Testis (tissue), 3 donors: Measurements from ENCODE around the gene MEIS2. TPM values are rescaled to one million over a fixed set of nuclear protein-coding genes. Genes with fewer than 3 reads are reported as not detected.

Experiments
- DNase-seq: peaks from one replicate; pipeline ENCODE4 v3.0.0-alpha.2; 2019
- H3K27ac ChIP-seq, 2 donors: fragments of 200-600 bp; sonication (generic); one replicate each; pipeline ENCODE4 v1.5.1; 2019
- H3K27me3 ChIP-seq: fragments of 200-600 bp; sonication (generic); one replicate; pipeline ENCODE4 v1.5.1; 2019
- H3K36me3 ChIP-seq: fragments of 200-600 bp; sonication (generic); one replicate; pipeline ENCODE4 v1.5.1; 2017; ENCODE audit warnings: low read depth; ENCODE audit errors: missing control alignments
- H3K4me1 ChIP-seq: fragments of 200-600 bp; sonication (generic); one replicate; pipeline ENCODE4 v1.5.1; 2019
- H3K4me3 ChIP-seq, 2 donors: fragments of 200-600 bp; sonication (generic); one replicate each; pipeline ENCODE4 v1.5.1; 2017 to 2019
- H3K9me3 ChIP-seq: fragments of 200-600 bp; sonication (generic); one replicate; pipeline ENCODE4 v1.5.1; 2017
- POLR2A ChIP-seq: fragments of 450-650 bp; IDR thresholded peaks from one replicate; pipeline ENCODE4 v1.6.1; 2017; ENCODE audit warnings: antibody characterized with exemption, mild to moderate bottlenecking, moderate library complexity
- WGBS, 2 donors: methylation state at CpG; one replicate each; pipeline ENCODE4 v1.1.5; 2018; 5-methylcytosine and 5-hydroxymethylcytosine counted together
- intact Hi-C: fragments of 100-400 bp; cut with DNase I; formaldehyde crosslinking; loops from one replicate; pipeline ENCODE4 v1.15.1; 2023; ENCODE audit warnings: low total_unique reads
- polyA plus RNA-seq: library from polyadenylated mRNA; stranded (reverse); fragments of 350-450 nt; fragmentation: Illumina TruSeq; extraction: RNeasy Lipid Tissue Mini Kit (QIAGEN cat#74804); gene quantifications from one replicate; pipeline ENCODE4 v1.2.3, GENCODE V29; 2014; ENCODE audit warnings: low read depth, low replicate concordance; ENCODE audit not compliant: insufficient read depth
- total RNA-seq, 2 donors: library from RNA; depleted of rRNA; stranded (reverse); fragments of >200 nt; gene quantifications; one replicate each; pipeline ENCODE4 v1.2.3, GENCODE V29; 2016
- TF ChIP-seq, protein P1 (sequence below), 3 experiments: fragments of 450-650 bp in 2 of 3; fragments of 200-600 bp in 1 of 3; sonication (generic) in 1 of 3; IDR thresholded peaks; one replicate each; pipeline ENCODE4 v1.5.1; 2016 to 2019; ENCODE audit warnings: antibody characterized with exemption in 3 of 3, mild to moderate bottlenecking in 2 of 3, moderate library complexity in 1 of 3

MEIS2 gene
- total and polyA plus RNA-seq, 3 donors from 2014 or later = 7.0 to 19.4 (median 15.7) TPM

DNA sequence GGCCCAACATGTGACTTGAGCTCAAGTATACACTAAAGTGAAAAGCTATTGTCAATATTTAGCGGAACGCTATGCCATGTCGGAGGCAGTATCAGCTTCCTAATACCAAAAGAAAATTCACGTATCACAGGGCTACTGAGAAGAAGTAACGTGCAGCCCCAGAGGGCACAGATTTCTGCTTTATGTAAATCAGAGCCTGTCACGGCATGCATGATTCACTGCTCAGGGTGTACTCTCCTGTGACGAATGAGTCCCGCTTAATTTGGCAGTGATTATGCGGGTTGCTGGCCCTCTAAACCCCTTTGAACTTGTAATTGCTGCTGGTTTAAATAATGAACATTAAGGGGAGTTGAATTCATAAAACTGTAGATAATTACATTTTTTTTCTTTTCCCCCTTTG, 85.3 kb downstream of the MEIS2 start:
- Histone ChIP-seq H3K9me3 (no peaks in the 10 kb centered on the region), H3K27ac (no peak overlapping the region), H3K4me1 (no peaks in the 10 kb centered on the region), H3K36me3 (no peaks in the 10 kb centered on the region), H3K4me3 (no peak overlapping the region), H3K27me3 (no peaks in the 10 kb centered on the region)
- TF ChIP-seq POLR2A = no peak
- TF ChIP-seq, protein P1, sequence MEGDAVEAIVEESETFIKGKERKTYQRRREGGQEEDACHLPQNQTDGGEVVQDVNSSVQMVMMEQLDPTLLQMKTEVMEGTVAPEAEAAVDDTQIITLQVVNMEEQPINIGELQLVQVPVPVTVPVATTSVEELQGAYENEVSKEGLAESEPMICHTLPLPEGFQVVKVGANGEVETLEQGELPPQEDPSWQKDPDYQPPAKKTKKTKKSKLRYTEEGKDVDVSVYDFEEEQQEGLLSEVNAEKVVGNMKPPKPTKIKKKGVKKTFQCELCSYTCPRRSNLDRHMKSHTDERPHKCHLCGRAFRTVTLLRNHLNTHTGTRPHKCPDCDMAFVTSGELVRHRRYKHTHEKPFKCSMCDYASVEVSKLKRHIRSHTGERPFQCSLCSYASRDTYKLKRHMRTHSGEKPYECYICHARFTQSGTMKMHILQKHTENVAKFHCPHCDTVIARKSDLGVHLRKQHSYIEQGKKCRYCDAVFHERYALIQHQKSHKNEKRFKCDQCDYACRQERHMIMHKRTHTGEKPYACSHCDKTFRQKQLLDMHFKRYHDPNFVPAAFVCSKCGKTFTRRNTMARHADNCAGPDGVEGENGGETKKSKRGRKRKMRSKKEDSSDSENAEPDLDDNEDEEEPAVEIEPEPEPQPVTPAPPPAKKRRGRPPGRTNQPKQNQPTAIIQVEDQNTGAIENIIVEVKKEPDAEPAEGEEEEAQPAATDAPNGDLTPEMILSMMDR (IDR thresholded peaks at IDR 0.05) = no peak
- 89 to 91% methylated on average over 9 of the region's 9 CpGs for WGBS, 2 donors
- no peak for DNase-seq
- intact Hi-C loops = no loop called here

DNA sequence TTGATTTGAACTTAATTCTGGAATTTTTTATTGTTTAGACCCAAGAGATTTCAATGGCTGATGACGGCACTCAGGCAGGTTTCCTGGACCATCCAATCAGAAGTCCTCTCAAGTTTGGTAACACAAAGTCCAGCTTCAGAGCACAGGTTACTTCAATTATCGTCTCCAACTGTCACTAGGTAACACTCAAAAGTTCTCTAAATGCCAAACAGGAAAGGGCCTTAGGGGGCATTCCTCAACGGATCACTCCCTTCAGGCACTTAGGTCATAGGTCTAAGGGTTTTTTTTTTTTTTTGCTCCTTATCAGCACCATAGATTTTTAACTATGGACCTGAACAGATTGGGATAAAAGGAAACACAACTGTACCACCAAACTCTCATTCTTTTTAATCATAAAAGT, 85.8 kb downstream of the MEIS2 start:
- intact Hi-C loops = no loop called here
- no peaks in the 10 kb centered on the region for H3K36me3 ChIP-seq
- no peak overlapping the region for H3K4me3 ChIP-seq
- no peaks in the 10 kb centered on the region for H3K27me3 ChIP-seq
- H3K9me3 ChIP-seq = no peaks in the 10 kb centered on the region
- DNase-seq = no peak
- no peak for TF ChIP-seq POLR2A
- TF ChIP-seq, protein P1 (IDR thresholded peaks at IDR 0.05) = no peak
- no peaks in the 10 kb centered on the region for H3K4me1 ChIP-seq
- WGBS, 2 donors = 82 to 87% methylated on average over 3 of the region's 3 CpGs
- H3K27ac ChIP-seq = no peak overlapping the region

DNA sequence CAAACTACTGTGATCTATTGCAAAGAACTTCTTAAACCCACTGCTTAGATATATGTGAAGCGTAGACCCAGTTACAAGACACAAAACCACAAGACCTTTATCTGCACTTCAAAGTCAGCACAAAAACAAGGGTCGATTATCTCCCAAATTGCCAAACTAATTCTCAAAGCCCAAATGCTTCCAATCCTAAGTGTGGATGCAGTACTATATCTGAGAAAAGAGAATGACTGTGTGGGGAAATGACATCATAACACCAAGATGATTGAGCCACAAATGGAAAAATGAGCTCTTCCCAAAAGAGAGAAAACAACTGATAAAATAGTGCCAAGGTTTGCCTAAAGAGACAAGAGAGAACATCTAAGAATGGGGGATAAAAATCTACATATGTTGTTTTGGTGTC, 86.2 kb downstream of the MEIS2 start:
- H3K4me3 ChIP-seq = no peak overlapping the region
- no peaks in the 10 kb centered on the region for H3K4me1 ChIP-seq
- no peak overlapping the region for H3K27ac ChIP-seq
- TF ChIP-seq POLR2A = no peak
- TF ChIP-seq, protein P1 (IDR thresholded peaks at IDR 0.05) = no peak
- 44 to 47% methylated on average over 2 of the region's 2 CpGs for WGBS, 2 donors
- DNase-seq = no peak
- H3K9me3 ChIP-seq = no peaks in the 10 kb centered on the region
- no peaks in the 10 kb centered on the region for H3K36me3 ChIP-seq
- intact Hi-C loops = no loop called here
- H3K27me3 ChIP-seq = no peaks in the 10 kb centered on the region

DNA sequence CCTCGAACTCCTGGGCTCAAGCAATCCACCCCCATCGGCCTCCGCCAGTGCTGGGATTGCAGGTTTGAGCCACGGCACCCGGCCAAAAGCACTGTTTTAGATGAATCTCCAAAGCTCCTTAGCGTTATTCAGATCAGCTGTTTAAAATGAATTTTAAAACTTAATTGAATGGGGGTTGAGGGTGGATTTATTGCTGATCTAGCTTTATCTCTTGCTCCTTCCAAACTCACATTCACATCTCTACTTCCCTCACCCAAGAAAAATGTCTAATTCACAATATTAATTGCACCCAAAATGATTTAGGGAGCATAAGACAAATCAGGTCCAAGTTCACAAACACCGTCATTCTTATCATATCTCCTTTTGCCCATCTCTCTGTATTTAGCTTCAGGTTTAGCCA, 89.8 kb downstream of the MEIS2 start:
- intact Hi-C loops = no loop called here
- Histone ChIP-seq H3K27ac (no peak overlapping the region), H3K4me1 (no peaks in the 10 kb centered on the region), H3K9me3 (no peaks in the 10 kb centered on the region), H3K27me3 (no peaks in the 10 kb centered on the region), H3K36me3 (no peaks in the 10 kb centered on the region), H3K4me3 (no peak overlapping the region)
- no peak for DNase-seq
- WGBS, 2 donors = 92 to 95% methylated on average over 7 of the region's 7 CpGs
- TF ChIP-seq, protein P1 (IDR thresholded peaks at IDR 0.05) = no peak
- TF ChIP-seq POLR2A = no peak

DNA sequence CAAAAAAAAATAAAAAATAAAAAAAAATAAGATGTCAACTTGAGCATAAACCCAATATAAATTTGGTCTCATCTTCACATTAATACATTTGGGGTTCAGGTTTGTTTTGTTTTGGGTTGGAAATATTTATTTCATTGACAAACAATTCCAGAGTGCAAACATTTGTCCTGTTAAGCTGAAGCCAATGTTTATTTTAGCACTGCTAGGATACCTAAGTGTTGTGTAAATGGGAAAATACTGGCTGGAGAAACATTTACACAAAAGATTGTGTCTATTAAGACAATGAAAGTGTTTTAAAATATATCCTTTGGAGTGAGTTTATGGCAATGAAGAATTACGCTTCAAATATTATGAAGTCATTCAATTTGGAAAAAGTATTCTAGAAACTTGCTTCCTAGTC, 91.1 kb downstream of the MEIS2 start:
- Histone ChIP-seq H3K9me3 (no peaks in the 10 kb centered on the region), H3K36me3 (no peaks in the 10 kb centered on the region), H3K4me1 (no peaks in the 10 kb centered on the region), H3K27me3 (no peaks in the 10 kb centered on the region), H3K4me3 (no peak overlapping the region), H3K27ac (no peak overlapping the region)
- TF ChIP-seq, protein P1 (IDR thresholded peaks at IDR 0.05) = no peak
- intact Hi-C loops = no loop called here
- WGBS, 2 donors = 89 to 92% methylated on average over 1 of the region's 1 CpG
- no peak for DNase-seq
